Stimulated activated CD4-positive, alpha-beta T cell treated with anti-CD3 and anti-CD28 coated beads, Interleukin-15, amount 100 ng/mL, for 48 hours (primary cell): Measurements from ENCODE around the gene MAP3K4.

Source experiments
- DNase-seq, 2 donors: peaks; one replicate each; pipeline ENCODE4 v3.0.0-alpha.2; 2020; ENCODE audit warnings: low read depth in 2 of 2

The MAP3K4 gene

DNA sequence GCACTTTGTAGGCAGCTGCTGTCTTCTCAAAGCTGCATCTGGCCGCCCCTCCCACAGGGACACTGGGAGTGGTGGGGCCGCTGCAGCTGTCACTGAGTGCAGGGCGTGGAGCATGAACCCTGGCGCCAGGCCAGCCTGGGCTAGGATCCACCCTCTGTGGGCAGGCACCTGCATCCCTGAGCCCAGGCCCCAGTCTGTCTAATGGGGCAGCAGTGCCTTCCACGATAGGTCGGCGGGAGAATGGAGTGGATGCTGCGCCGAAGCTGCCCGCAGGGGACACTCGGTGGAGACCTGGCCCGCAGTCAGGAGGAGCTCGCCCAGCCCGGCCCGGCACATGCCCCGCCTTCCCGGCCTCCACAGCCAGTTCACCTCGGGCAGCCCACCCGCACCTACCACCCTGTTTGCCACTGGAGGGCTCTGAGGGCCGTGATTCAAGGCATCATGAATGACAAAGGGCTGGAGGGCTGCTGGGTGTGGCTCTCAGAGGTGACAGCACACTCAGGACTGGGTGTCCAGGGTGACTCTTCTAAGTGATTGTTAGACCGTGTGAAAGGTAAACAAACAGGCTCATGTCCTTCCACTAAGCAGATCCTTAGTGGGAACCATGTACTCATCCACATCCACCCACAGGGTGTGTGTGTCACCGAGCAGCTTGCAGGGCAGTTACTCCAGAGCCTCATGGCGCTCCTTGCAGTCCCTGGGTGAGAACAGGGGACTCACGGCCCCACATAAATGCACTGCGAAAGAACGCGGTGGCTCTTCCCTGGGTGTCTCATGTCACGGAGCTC is 148.4 kb downstream of the MAP3K4 start:
- no peak for DNase-seq

DNA sequence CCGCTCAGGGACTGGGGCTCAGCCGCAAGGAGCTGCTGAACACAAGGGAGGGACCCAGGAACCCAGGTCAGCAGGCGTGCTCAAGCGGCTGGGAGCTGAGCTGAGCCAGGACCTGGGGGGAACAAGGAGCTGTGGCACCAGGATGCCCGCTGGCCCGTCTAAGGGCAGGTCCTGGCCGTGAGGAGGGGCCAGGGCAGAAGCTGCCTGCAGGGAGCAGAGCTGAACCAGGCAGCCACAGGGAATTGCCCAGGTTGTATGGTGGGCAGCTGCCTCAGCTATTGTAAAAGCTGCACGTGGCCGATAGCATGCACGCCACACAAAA is 148.9 kb downstream of the MAP3K4 start:
- DNase-seq: no peak

DNA sequence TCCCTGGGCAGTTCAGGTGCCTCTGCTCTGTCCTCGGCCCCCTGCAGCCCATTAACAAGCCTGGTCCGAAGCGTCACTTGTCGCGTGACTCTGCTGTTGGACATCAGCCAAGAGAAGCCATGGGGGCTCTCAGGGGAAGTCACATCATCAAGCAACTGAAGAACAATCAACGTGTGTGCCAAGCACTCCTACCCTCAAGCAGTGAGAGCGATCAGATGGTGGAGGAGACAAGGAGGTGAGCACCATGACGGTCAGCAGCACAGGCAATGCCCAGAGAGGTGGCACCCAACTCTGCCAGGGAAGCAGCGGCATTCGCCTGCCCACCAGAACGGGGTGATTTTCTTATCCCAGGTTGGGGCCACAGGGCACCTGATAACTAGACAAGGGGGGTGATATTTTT is 149.6 kb downstream of the MAP3K4 start:
- no peak for DNase-seq

GRCh38 chr6:161142957-161143296 is 151.4 kb downstream of the MAP3K4 start:
- no peak for DNase-seq

GRCh38 chr6:161143663-161144430 is 152.3 kb downstream of the MAP3K4 start:
- no peak for DNase-seq

DNA sequence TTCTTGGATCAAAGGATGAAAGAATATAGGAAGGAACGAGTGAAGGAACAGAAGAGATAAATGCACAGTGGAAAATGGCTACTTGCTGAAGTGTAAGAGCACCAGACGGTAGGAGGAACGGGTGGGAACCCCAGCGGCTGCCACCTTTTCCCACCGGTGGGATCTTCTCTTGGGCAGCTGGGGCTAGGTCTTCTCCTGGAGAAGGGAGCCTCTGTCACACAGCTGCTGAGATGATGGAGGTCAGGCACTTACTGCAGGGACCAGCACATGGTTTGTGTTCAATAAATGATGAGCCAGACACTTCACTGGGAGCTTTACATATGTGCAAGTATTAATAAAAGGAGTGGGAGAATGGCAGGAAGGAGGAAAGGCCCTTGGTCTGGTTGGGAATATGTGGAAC is 158.6 kb downstream of the MAP3K4 start:
- no peak for DNase-seq

GRCh38 chr6:161150566-161150965 is 159.0 kb downstream of the MAP3K4 start:
- DNase-seq: no peak

DNA sequence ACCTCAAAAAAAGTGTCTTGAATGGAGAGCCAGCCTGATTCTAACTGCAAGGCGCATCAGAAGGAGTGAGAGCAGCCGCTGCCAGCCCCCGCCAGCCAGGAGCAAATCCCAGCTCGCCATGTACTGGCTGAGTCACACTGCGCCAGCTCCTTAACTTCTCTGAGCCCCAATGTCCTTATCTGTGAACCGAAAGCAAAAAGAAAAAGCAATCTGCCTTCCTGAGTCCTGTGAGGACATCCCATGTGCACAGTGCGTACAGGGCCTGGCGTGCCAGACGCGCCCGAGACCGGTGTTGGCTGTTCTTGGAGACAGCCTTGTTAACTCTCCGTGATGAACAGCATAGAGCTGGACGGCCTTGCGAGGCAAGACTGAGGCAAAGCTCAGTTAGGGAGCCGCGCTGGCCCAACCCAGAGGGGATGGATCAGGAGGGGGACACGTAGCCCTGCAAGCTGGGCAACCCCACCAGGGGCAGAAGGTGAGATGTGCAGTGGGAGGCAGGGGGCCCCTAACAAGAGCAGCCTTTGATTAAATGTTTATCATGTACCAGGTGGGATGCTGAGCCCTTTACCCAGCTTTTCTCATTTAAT is 159.6 kb downstream of the MAP3K4 start:
- DNase-seq: no peak

DNA sequence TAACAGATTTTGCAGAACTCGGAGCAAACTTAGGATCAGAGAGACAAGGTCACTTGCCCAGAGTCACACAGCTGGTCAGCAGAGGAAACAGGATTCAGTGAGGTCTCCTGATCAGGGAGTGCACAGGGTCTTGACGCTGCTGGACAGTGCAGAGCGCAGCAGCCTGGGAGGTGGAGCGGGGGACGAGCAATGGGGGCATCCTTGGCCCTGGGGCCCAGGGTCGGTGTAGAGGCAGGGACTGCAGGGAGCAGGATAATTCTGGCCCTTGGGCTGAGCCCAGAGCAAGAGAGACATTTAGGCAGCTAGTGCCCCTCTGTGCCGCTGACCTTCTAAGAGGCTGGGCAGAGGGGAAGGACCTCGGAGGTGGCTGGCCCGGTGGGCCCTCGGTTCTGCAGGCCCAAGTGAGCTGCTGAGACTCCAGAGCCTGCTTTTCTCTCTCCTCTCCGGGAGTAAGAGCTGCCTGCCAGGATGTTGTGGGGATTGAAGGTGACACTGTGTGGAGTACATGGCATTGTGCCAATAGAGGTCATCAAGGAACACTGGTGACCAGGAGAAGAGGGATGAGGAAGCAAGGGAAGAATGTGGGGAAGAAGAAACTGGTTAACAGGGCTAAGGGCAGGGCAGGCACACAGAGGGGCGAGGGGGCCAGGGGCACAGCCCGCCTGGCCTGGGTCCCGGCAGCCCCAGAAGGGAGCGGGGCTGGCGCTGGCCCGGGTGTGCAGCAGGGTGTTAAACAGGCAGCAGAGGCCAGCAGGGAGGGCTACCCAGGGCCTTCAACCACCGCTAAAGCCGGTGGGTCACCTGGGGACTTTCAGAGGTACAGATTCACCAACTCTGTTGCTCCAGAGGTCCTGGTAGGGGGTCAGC is 160.3 kb downstream of the MAP3K4 start:
- DNase-seq: no peak

- no peak for DNase-seq
These were observed 160.9 kb downstream of the MAP3K4 start for GRCh38 chr6:161152527-161152862.

DNA sequence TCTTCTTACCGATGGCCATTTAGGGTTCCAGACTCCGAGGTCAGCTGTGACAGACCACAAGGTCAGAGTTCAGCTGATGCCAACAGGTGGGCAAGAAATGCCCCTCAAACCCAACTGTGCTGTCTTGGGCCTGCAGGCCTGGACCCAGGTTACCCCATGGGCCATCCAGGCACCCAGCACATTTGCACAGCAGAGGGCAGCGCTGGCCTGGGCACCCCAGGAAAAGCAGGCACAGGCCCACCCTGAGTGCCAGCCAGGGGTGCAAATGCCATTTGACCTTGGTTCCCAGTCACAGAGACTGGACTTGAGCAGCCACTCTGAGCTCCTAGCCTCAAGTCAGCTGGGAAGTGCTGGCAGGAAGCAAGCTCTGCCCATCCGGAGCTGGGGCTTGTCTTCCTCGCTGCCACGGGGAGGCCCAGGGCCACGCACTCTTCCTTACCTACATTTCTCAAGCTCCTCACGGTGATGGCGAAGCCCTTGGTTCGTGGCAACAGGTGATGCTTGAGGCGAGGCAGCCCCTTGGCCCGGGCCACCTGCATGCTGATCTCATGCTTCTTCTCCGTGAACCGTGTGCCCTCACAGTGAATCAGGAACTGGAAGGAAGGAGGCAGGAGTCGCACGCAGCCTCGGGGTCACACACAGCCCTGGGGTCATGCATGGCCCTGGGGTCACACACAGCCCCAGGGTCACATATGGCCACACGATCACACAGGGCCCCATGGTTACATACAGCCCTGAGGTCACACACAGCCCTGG is 161.5 kb downstream of the MAP3K4 start:
- DNase-seq: no peak

- no peak for DNase-seq
These were observed 162.2 kb downstream of the MAP3K4 start for GRCh38 chr6:161153725-161154124.

DNA sequence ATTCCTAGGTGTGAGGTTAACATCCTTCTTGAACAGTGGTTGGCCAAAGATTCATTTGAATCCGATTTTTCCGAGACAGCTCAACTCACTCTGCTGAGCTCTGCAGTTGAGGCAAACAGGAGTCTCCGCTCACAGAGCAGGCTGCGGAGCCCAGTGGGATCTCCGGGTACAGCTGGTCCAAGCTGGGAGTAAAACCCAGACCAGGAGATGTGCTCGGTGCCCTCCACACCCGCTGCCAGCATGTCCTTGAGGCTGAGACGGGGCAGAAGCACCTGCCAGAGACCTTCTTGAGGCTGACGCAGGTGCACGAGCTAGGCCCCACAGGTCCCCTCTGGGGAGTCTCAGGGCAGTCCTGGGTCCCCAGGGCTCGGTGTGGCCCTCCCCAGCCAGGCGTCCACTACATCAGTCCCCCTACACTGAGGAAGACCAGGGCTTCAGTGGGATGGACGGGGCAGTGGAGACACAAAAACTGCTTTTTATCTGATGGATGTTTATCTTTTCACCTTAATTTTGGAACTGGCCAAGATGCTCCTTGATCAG is 163.3 kb downstream of the MAP3K4 start:
- DNase-seq: no peak

GRCh38 chr6:161161121-161161520 is 169.6 kb downstream of the MAP3K4 start:
- no peak for DNase-seq

DNA sequence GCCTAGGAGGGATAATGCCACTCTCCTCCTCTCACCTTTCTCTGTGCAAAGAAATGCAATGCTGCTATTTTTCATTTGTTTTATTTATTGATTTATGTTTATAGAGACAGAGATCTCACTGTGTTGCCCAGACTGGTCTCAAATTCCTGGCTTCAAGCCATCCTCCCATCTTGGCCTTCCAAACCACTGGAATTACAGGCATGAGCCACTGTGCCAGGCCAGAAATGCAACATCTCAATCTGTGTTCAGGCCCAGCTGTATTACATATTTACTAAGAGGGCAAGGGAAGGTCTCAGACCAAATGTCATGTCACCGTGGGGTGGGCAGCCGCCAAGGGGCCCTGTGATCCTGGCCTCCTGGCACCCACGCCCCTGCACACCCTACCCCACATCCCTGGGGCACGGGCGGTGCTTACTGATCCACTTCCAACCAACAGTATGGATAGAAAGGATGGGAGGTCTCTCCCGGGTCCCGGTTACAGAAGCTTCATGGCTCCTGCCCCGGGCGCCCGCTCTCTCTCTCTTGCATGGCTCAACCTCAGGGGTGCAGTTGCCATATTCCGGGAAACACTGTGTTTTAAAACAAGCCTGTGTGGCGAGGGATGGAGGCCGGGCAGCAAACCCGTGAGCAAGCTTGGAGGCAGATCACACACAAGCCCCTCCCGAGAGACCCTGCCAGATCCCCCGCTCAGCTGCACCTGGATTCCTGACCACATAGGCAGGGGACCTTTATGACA is 170.5 kb downstream of the MAP3K4 start:
- DNase-seq: no peak

- DNase-seq: no peak
These were observed 171.2 kb downstream of the MAP3K4 start for GRCh38 chr6:161162722-161163121.

- no peak for DNase-seq
These were observed 172.1 kb downstream of the MAP3K4 start for GRCh38 chr6:161163466-161164181.

- no peak for DNase-seq
These were observed 172.6 kb downstream of the MAP3K4 start for GRCh38 chr6:161164182-161164625.

DNA sequence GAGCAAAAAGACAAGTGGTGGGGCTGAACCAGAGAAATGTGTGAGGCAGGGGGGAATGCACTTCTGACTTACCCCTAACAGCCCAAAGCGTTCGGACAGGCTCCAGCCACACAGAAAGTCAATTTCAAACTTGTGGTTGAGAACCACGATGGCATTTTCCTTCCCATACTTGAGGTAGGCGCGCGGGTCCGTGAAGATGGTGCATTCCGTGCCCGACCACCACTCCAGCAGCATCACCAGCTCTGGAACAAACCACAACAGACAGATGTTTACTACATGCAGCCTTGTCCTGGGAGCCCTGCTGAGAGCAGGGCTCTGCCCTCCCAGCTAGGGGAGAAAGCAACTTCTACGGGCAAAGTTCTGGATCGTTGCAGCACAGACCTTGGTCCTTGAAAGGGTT is 174.6 kb downstream of the MAP3K4 start:
- no peak for DNase-seq

DNA sequence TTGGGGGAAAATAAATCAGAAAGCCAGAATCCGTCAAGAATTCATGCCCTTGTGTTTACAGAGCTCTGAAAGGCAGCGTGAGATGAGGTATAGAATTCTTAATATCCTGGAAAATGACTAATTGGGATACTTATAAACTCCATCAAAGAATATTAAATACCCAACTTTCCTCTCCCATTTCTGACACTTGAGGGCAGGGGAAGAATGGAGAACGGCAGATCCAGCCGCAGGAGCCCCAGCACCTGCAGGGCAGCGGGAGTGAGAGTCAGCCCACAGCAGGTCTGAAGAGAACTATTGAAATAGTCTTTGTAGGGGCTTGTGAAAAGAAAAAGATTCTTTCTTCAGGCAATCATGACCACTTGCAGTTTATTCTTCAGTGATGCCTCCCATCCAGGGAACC is 175.1 kb downstream of the MAP3K4 start:
- no peak for DNase-seq
